GM04504 (cell line): ENCODE measurements around the gene VNN1.
"Not testable (repeated sequence)": the region's sequence is repeated elsewhere in the genome, so short reads cannot be mapped to it uniquely, and the experiment has no call there.

Experiments used
- DNase-seq: peaks from one replicate; pipeline ENCODE4 v3.0.0-alpha.2; 2012; ENCODE audit warnings: low read depth

VNN1 gene

GRCh38 chr6:132669690-132670291 lies 44.1 kb downstream of the VNN1 start:
- no peak for DNase-seq

GRCh38 chr6:132666118-132666517 lies 47.7 kb downstream of the VNN1 start:
- DNase-seq = no peak

- no peak for DNase-seq
Measured at GRCh38 chr6:132664309-132665034, 49.4 kb downstream of the VNN1 start.

- no peak for DNase-seq
Measured at GRCh38 chr6:132663661-132664060, 50.2 kb downstream of the VNN1 start.

- DNase-seq = no peak
Measured at GRCh38 chr6:132661906-132662305, 51.9 kb downstream of the VNN1 start.

- no peak for DNase-seq
Measured at GRCh38 chr6:132659082-132659481, 54.8 kb downstream of the VNN1 start, which contains the start of gene TAAR1. Gene TAAR1 (minus strand): TSS chr6:132659182. CDS start chr6:132646003, 13,179 bp downstream.

GRCh38 chr6:132651062-132651461 lies 62.8 kb downstream of the VNN1 start:
- DNase-seq = no peak

GRCh38 chr6:132650429-132650828 lies 63.4 kb downstream of the VNN1 start:
- DNase-seq = no peak

GRCh38 chr6:132648828-132649227 lies 65.0 kb downstream of the VNN1 start:
- DNase-seq = no peak

GRCh38 chr6:132648356-132648755 lies 65.5 kb downstream of the VNN1 start:
- DNase-seq = no peak

GRCh38 chr6:132643547-132643946 lies 70.3 kb downstream of the VNN1 start:
- no peak for DNase-seq

GRCh38 chr6:132637135-132637534 lies 76.7 kb downstream of the VNN1 start:
- not testable (repeated sequence) for DNase-seq

- DNase-seq = not testable (repeated sequence)
Measured at GRCh38 chr6:132635906-132636305, 77.9 kb downstream of the VNN1 start.

- not testable (repeated sequence) for DNase-seq
Measured at GRCh38 chr6:132635288-132635687, 78.6 kb downstream of the VNN1 start.

- DNase-seq = no peak
Measured at GRCh38 chr6:132634796-132635195, 79.1 kb downstream of the VNN1 start.

GRCh38 chr6:132633362-132633761 lies 80.5 kb downstream of the VNN1 start:
- no peak for DNase-seq
